ENCODE results near the gene CAPN12.
A peak's percentile ranks its signal among the peaks of the same experiment; 100 is the strongest.

CAPN12 gene

GRCh38 chr19:38743394-38744297 is 628 bp downstream of the CAPN12 start:
- Histone ChIP-seq H3K9me3 (replicated peaks; ENCODE audit: low read length) (no peaks in the 10 kb centered on the region), H3K9ac (ENCODE audit: low read depth, low read length) (no peak overlapping the region)

GRCh38 chr19:38742906-38743305 is 1.4 kb downstream of the CAPN12 start:
- Histone ChIP-seq H3K36me3 (ENCODE audit: insufficient read depth, low read length) (no peaks in the 10 kb centered on the region), H3K4me3 (ENCODE audit: low read length) (no peak overlapping the region), H3K27me3 (ENCODE audit: control insufficient read depth, insufficient read depth, low read length) (no peaks in the 10 kb centered on the region), H3K9me3 (replicated peaks; ENCODE audit: low read length) (no peaks in the 10 kb centered on the region), H3K4me1 (ENCODE audit: control insufficient read depth, insufficient read depth, low read length) (no peaks in the 10 kb centered on the region), H3K9ac (ENCODE audit: low read depth, low read length) (no peak overlapping the region), H3K4me2 (ENCODE audit: low read length) (no peak overlapping the region)

More at GRCh38 chr19:38743394-38744297, 628 bp downstream of the CAPN12 start:
- Histone ChIP-seq H3K27me3 (ENCODE audit: control insufficient read depth, insufficient read depth, low read length) (no peaks in the 10 kb centered on the region), H3K4me2 (ENCODE audit: low read length) (no peak overlapping the region), H3K4me3 (ENCODE audit: low read length) (no peak overlapping the region), H3K36me3 (ENCODE audit: insufficient read depth, low read length) (no peaks in the 10 kb centered on the region), H3K4me1 (ENCODE audit: control insufficient read depth, insufficient read depth, low read length) (no peaks in the 10 kb centered on the region)

- Histone ChIP-seq H3K4me1 (ENCODE audit: control insufficient read depth, insufficient read depth, low read length) (no peaks in the 10 kb centered on the region), H3K9ac (ENCODE audit: low read depth, low read length) (no peak overlapping the region), H3K4me3 (ENCODE audit: low read length) (no peak overlapping the region), H3K9me3 (replicated peaks; ENCODE audit: low read length) (no peaks in the 10 kb centered on the region), H3K36me3 (ENCODE audit: insufficient read depth, low read length) (no peaks in the 10 kb centered on the region), H3K4me2 (ENCODE audit: low read length) (no peak overlapping the region), H3K27me3 (ENCODE audit: control insufficient read depth, insufficient read depth, low read length) (no peaks in the 10 kb centered on the region)
These were observed 2.0 kb downstream of the CAPN12 start for GRCh38 chr19:38742296-38742695.

- no peaks in the 10 kb centered on the region for H3K9me3 ChIP-seq (replicated peaks; ENCODE audit: low read length)
- no peak overlapping the region for H3K9ac ChIP-seq (ENCODE audit: low read depth, low read length)
- no peaks in the 10 kb centered on the region for H3K36me3 ChIP-seq (ENCODE audit: insufficient read depth, low read length)
- no peaks in the 10 kb centered on the region for H3K27me3 ChIP-seq (ENCODE audit: control insufficient read depth, insufficient read depth, low read length)
- H3K4me3 ChIP-seq (ENCODE audit: low read length), result no peak overlapping the region
- H3K4me2 ChIP-seq (ENCODE audit: low read length), result no peak overlapping the region
- no peaks in the 10 kb centered on the region for H3K4me1 ChIP-seq (ENCODE audit: control insufficient read depth, insufficient read depth, low read length)
These were observed 2.6 kb downstream of the CAPN12 start for GRCh38 chr19:38741670-38742069.

GRCh38 chr19:38740932-38741331 is 3.3 kb downstream of the CAPN12 start:
- no peaks in the 10 kb centered on the region for H3K36me3 ChIP-seq (ENCODE audit: insufficient read depth, low read length)
- H3K4me3 ChIP-seq (ENCODE audit: low read length), result no peak overlapping the region
- H3K27me3 ChIP-seq (ENCODE audit: control insufficient read depth, insufficient read depth, low read length), result no peaks in the 10 kb centered on the region
- no peaks in the 10 kb centered on the region for H3K9me3 ChIP-seq (replicated peaks; ENCODE audit: low read length)
- H3K4me2 ChIP-seq (ENCODE audit: low read length), result no peak overlapping the region
- H3K4me1 ChIP-seq (ENCODE audit: control insufficient read depth, insufficient read depth, low read length), result no peaks in the 10 kb centered on the region
- no peak overlapping the region for H3K9ac ChIP-seq (ENCODE audit: low read depth, low read length)

- Histone ChIP-seq H3K9me3 (replicated peaks; ENCODE audit: low read length) (no peaks in the 10 kb centered on the region), H3K36me3 (ENCODE audit: insufficient read depth, low read length) (no peaks in the 10 kb centered on the region), H3K4me2 (ENCODE audit: low read length) (no peak overlapping the region), H3K27me3 (ENCODE audit: control insufficient read depth, insufficient read depth, low read length) (no peaks in the 10 kb centered on the region), H3K4me1 (ENCODE audit: control insufficient read depth, insufficient read depth, low read length) (peaks cover 2% of the 10 kb centered on the region), H3K9ac (ENCODE audit: low read depth, low read length) (no peak overlapping the region), H3K4me3 (ENCODE audit: low read length) (no peak overlapping the region)
These were observed 4.0 kb downstream of the CAPN12 start for GRCh38 chr19:38740257-38740592.

GRCh38 chr19:38739440-38740256 is 4.6 kb downstream of the CAPN12 start:
- Histone ChIP-seq H3K4me3 (ENCODE audit: low read length) (no peak overlapping the region), H3K9ac (ENCODE audit: low read depth, low read length) (no peak overlapping the region), H3K27me3 (ENCODE audit: control insufficient read depth, insufficient read depth, low read length) (no peaks in the 10 kb centered on the region), H3K9me3 (replicated peaks; ENCODE audit: low read length) (no peaks in the 10 kb centered on the region), H3K4me2 (ENCODE audit: low read length) (no peak overlapping the region), H3K4me1 (ENCODE audit: control insufficient read depth, insufficient read depth, low read length) (peaks cover 8% of the 10 kb centered on the region), H3K36me3 (ENCODE audit: insufficient read depth, low read length) (no peaks in the 10 kb centered on the region)

- Histone ChIP-seq H3K9me3 (replicated peaks; ENCODE audit: low read length) (no peaks in the 10 kb centered on the region), H3K36me3 (ENCODE audit: insufficient read depth, low read length) (no peaks in the 10 kb centered on the region), H3K4me1 (ENCODE audit: control insufficient read depth, insufficient read depth, low read length) (peaks cover 22% of the 10 kb centered on the region), H3K4me3 (ENCODE audit: low read length) (no peak overlapping the region), H3K9ac (ENCODE audit: low read depth, low read length) (no peak overlapping the region), H3K27me3 (ENCODE audit: control insufficient read depth, insufficient read depth, low read length) (no peaks in the 10 kb centered on the region), H3K4me2 (ENCODE audit: low read length) (no peak overlapping the region)
These were observed 6.1 kb downstream of the CAPN12 start for GRCh38 chr19:38737921-38738737.

GRCh38 chr19:38737281-38737865 is 6.9 kb downstream of the CAPN12 start:
- no peaks in the 10 kb centered on the region for H3K9me3 ChIP-seq (replicated peaks; ENCODE audit: low read length)
- H3K4me2 ChIP-seq (ENCODE audit: low read length), result no peak overlapping the region
- H3K9ac ChIP-seq (ENCODE audit: low read depth, low read length), result no peak overlapping the region
- H3K27me3 ChIP-seq (ENCODE audit: control insufficient read depth, insufficient read depth, low read length), result no peaks in the 10 kb centered on the region
- no peak overlapping the region for H3K4me3 ChIP-seq (ENCODE audit: low read length)
- peaks cover 4% of the 10 kb centered on the region for H3K36me3 ChIP-seq (ENCODE audit: insufficient read depth, low read length)
- peaks cover 25% of the 10 kb centered on the region for H3K4me1 ChIP-seq (ENCODE audit: control insufficient read depth, insufficient read depth, low read length)

GRCh38 chr19:38736413-38737280 is 7.6 kb downstream of the CAPN12 start:
- no peak overlapping the region for H3K4me3 ChIP-seq (ENCODE audit: low read length)

More at GRCh38 chr19:38736413-38737280, 7.6 kb downstream of the CAPN12 start:
- peak overlapping the region; percentile 78 for H3K4me2 ChIP-seq (ENCODE audit: low read length)
- H3K9ac ChIP-seq (ENCODE audit: low read depth, low read length), result no peak overlapping the region
- H3K27me3 ChIP-seq (ENCODE audit: control insufficient read depth, insufficient read depth, low read length), result no peaks in the 10 kb centered on the region
- H3K36me3 ChIP-seq (ENCODE audit: insufficient read depth, low read length), result peaks cover 11% of the 10 kb centered on the region
- peaks cover 25% of the 10 kb centered on the region for H3K4me1 ChIP-seq (ENCODE audit: control insufficient read depth, insufficient read depth, low read length)
- H3K9me3 ChIP-seq (replicated peaks; ENCODE audit: low read length), result no peaks in the 10 kb centered on the region

Measured in skeletal muscle satellite cell (primary cell).